ENCODE measurements around the gene SNX3.

Gene SNX3

DNA sequence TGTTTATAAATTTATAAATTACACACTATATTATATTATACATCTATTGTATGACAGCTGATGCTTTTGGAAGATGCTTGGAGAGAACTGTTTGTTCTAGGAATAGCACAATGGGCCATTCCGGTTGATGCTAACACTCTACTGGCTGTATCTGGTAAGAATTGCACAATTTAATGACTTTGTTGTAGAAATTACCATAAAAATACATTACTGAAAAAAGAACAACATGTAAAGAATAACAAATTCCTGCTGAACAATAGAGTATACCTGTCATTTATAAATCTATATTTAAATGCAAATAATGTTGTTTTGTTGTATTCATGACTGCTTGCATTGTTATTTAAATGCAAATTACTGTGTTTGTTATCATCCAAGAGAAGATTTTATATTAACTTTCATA, 80.6 kb downstream of the SNX3 start:
- Histone ChIP-seq H3K9me3 (ENCODE audit: severe bottlenecking) (no peaks in the 10 kb centered on the region), H3K36me3 (ENCODE audit: low read depth) (no peaks in the 10 kb centered on the region), H3K27me3 (ENCODE audit: insufficient read depth, poor library complexity, severe bottlenecking) (peaks cover 46% of the 10 kb centered on the region), H3K4me3 (ENCODE audit: severe bottlenecking) (no peak overlapping the region), H3K4me1 (ENCODE audit: insufficient read depth, poor library complexity, severe bottlenecking) (no peaks in the 10 kb centered on the region), H3K27ac (ENCODE audit: poor library complexity, severe bottlenecking) (no peak overlapping the region)
- ATAC-seq (ENCODE audit: low read depth) (no peak), DNase-seq (ENCODE audit: low spot score) (no peak)
- TF ChIP-seq, protein P1, sequence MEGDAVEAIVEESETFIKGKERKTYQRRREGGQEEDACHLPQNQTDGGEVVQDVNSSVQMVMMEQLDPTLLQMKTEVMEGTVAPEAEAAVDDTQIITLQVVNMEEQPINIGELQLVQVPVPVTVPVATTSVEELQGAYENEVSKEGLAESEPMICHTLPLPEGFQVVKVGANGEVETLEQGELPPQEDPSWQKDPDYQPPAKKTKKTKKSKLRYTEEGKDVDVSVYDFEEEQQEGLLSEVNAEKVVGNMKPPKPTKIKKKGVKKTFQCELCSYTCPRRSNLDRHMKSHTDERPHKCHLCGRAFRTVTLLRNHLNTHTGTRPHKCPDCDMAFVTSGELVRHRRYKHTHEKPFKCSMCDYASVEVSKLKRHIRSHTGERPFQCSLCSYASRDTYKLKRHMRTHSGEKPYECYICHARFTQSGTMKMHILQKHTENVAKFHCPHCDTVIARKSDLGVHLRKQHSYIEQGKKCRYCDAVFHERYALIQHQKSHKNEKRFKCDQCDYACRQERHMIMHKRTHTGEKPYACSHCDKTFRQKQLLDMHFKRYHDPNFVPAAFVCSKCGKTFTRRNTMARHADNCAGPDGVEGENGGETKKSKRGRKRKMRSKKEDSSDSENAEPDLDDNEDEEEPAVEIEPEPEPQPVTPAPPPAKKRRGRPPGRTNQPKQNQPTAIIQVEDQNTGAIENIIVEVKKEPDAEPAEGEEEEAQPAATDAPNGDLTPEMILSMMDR (IDR thresholded peaks at IDR 0.05; ENCODE audit: poor library complexity, severe bottlenecking), result no peak

DNA sequence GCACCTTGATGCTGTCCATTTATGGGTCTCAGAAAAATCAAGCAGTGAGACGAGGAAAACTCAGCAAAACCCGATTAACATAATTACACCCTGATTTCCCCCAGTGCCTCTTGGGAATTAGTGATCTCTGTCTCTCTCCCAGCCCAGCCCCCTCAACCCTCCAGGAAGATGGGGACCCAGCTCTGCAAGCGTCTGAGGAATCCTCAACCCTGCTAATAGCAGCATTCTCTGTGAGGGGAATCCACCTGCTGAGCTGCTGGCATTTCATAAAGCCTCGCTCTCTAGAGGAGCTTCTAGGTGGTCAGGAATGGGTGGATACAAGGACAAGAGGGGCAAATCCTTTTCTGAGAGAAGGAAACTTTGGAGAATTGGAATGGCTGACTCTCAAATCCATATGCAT, 81.1 kb downstream of the SNX3 start:
- H3K4me1 ChIP-seq (ENCODE audit: insufficient read depth, poor library complexity, severe bottlenecking), result no peaks in the 10 kb centered on the region
- ATAC-seq (ENCODE audit: low read depth), result no peak
- no peak overlapping the region for H3K27ac ChIP-seq (ENCODE audit: poor library complexity, severe bottlenecking)
- DNase-seq (ENCODE audit: low spot score), result no peak
- peaks cover 51% of the 10 kb centered on the region for H3K27me3 ChIP-seq (ENCODE audit: insufficient read depth, poor library complexity, severe bottlenecking)
- no peaks in the 10 kb centered on the region for H3K9me3 ChIP-seq (ENCODE audit: severe bottlenecking)
- TF ChIP-seq, protein P1 (IDR thresholded peaks at IDR 0.05; ENCODE audit: poor library complexity, severe bottlenecking), result no peak
- H3K36me3 ChIP-seq (ENCODE audit: low read depth), result no peaks in the 10 kb centered on the region
- H3K4me3 ChIP-seq (ENCODE audit: severe bottlenecking), result no peak overlapping the region

DNA sequence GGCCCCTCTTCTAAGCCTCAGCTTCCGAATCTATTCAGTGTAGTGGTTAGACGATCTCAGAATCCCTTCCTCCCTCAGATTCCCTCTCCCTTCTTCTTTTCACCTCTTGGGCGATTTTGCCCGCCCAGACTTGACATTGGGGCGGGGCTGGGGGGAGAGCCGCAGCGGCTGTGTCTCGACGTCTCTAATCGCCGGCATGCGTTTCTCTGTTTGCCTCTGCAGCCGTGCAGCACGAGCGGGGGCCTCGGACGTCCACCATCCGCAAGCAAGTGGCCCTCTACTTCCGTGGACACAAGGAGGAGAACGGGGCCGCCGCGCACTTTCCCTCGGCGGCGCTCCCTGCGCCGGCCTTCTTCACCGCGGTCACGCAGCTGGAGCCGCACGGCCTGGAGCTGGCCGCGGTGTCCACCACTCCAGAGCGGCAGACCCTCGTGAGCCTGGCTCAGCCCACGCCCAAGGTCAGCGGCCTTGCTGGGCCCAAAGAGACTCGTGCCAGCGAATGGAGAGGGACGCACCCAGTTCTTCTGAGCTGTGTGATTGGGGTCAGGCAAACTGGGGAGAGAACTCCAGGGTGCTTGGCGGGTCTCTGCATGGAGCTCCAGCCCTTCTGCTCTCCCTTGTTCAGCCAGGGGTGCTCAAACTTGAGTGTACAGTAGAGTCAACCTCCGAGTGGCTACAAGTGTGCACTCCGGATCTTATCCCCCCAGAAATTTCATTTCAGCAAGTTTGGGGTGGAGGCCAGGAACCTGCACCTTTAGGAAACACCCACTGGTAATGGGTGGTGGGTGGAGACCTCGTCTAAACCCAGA, 84.4 kb downstream of the SNX3 start:
- peak overlapping the region; percentile 1 for H3K4me3 ChIP-seq (ENCODE audit: severe bottlenecking)
- no peaks in the 10 kb centered on the region for H3K36me3 ChIP-seq (ENCODE audit: low read depth)
- no peaks in the 10 kb centered on the region for H3K4me1 ChIP-seq (ENCODE audit: insufficient read depth, poor library complexity, severe bottlenecking)
- TF ChIP-seq, protein P1 (IDR thresholded peaks at IDR 0.05; ENCODE audit: poor library complexity, severe bottlenecking), result no peak
- peak; percentile 49; the same call in 2 of the 3 replicates for ATAC-seq (ENCODE audit: low read depth)
- no peak for DNase-seq (ENCODE audit: low spot score)
- peaks cover 83% of the 10 kb centered on the region for H3K27me3 ChIP-seq (ENCODE audit: insufficient read depth, poor library complexity, severe bottlenecking)
- no peak overlapping the region for H3K27ac ChIP-seq (ENCODE audit: poor library complexity, severe bottlenecking)
- H3K9me3 ChIP-seq (ENCODE audit: severe bottlenecking), result no peaks in the 10 kb centered on the region

DNA sequence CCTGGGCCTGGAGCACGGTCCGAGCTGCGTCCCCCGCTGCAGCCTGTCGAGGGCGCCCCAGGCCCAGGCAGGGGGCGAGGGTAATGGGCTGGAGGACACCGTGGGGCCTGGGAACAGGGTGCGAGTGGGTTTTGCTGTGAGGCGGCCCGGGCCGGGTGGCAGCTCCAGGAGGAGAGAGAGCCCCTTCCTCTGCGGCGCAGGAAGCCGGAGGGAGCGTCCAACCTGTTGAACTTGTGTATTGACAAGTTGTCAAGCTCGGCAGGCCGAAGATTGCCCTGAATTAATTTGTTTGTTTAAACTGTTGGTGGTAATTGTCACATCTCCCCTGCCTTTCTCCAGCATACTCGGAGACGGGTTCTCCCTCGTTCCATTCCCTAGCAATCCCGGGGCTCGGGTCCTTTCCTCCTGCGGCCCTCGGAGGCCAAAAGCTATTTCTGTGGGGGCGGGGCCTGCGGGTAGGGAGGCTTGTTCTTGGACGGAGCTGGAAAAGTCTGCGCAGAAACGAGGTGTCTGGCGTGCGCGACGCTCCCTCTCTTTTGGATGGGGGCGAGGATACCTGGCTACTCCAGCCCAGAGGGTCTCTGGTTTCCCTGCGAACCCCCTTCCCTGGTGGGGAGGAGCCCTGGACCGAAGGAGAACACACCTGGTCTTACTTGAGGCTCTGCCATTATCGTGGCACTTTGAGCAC, 85.1 kb downstream of the SNX3 start:
- no peak overlapping the region for H3K27ac ChIP-seq (ENCODE audit: poor library complexity, severe bottlenecking)
- peaks cover 91% of the 10 kb centered on the region for H3K27me3 ChIP-seq (ENCODE audit: insufficient read depth, poor library complexity, severe bottlenecking)
- ATAC-seq (ENCODE audit: low read depth) (peak; percentile 33; the same call in 1 of the 3 replicates), DNase-seq (ENCODE audit: low spot score) (no peak)
- peak overlapping the region; percentile 1 for H3K4me3 ChIP-seq (ENCODE audit: severe bottlenecking)
- H3K9me3 ChIP-seq (ENCODE audit: severe bottlenecking), result no peaks in the 10 kb centered on the region
- H3K4me1 ChIP-seq (ENCODE audit: insufficient read depth, poor library complexity, severe bottlenecking), result no peaks in the 10 kb centered on the region
- TF ChIP-seq, protein P1 (IDR thresholded peaks at IDR 0.05; ENCODE audit: poor library complexity, severe bottlenecking), result no peak
- H3K36me3 ChIP-seq (ENCODE audit: low read depth), result no peaks in the 10 kb centered on the region

Measured in RWPE2 (cell line).